A549 (cell line): ENCODE measurements around the gene METTL14. TPM values are rescaled to one million over a fixed set of nuclear protein-coding genes. Genes with fewer than 3 reads are reported as not detected.

Experiments
- polyA plus RNA-seq, 4 experiments: library from polyadenylated mRNA; depleted of rRNA in 3 of 4; stranded (reverse); fragments of >200 nt; fragmentation: RNase III in 1 of 4; extraction: RNeasy Plus Mini Kit Qiagen cat#74134 plus additional on column Dnase treatment in 1 of 4; gene quantifications; 2 replicates in 3 of 4; 3 replicates in 1 of 4; pipeline ENCODE4 v1.2.3, GENCODE V29; 2011 to 2017
- small RNA-seq, 6 experiments: library from RNA; depleted of rRNA; stranded (forward); fragments of <200 nt; gene quantifications; one replicate each; pipeline ENCODE3, GENCODE V24; 2012

METTL14 gene
- polyA plus RNA-seq, 2 of the 4 experiments (the other 2 are of a cell fraction): 20.9 to 25.2 TPM

Small RNA genes within 50 kb of the gene (small RNA-seq; reads per million reads assigned to genes)
- 0 reads per million in 6 experiments for gene SEPT14P4

Other genes with a start within 250 kb of the METTL14 start
- gene SEC24D, start 150.7 kb downstream of the METTL14 start, polyA plus RNA-seq (2011; rRNA removed): 15.6 and 29.3 TPM in 2 replicates
- 12.5 to 15.3 TPM (median 12.8 TPM) in 3 replicates for gene SEC24D, start 150.7 kb downstream of the METTL14 start, polyA plus RNA-seq (2017; fragmentation: RNase III; extraction: RNeasy Plus Mini Kit Qiagen cat#74134 plus additional on column Dnase treatment)
- 7.6 and 8.8 TPM in 2 replicates for gene SYNPO2, start 203.5 kb downstream of the METTL14 start, polyA plus RNA-seq (2011; rRNA removed)
- gene SYNPO2, start 203.5 kb downstream of the METTL14 start, polyA plus RNA-seq (2017; fragmentation: RNase III; extraction: RNeasy Plus Mini Kit Qiagen cat#74134 plus additional on column Dnase treatment): 1.8 to 2.5 TPM (median 2.0 TPM) in 3 replicates